D721Med (cell line): ENCODE data around the gene ERCC2.

Experiments
- DNase-seq: peaks from one replicate; pipeline ENCODE4 v3.0.0; 2011; ENCODE audit warnings: low spot score; ENCODE audit not compliant: insufficient read length
- FAIRE-seq: peaks from 2 replicates; lab custom pipeline; 2011; peaks lifted over from hg19 to GRCh38; lab: Jason Lieb, UNC
- CTCF ChIP-seq: IDR thresholded peaks from 2 replicates; pipeline ENCODE4 v1.5.1; 2012; ENCODE audit warnings: mild to moderate bottlenecking, control low read depth; ENCODE audit not compliant: insufficient read depth; ENCODE audit errors: missing control alignments

The ERCC2 gene

GRCh38 chr19:45404557-45405434, 34.4 kb upstream of the ERCC2 start, which contains the start of gene PPP1R13L:
TSS of gene PPP1R13L (minus strand) at chr19:45405069. CDS start at chr19:45398318, 6,751 bp downstream.
- FAIRE-seq: no peak
- TF ChIP-seq CTCF: no peak
- DNase-seq: peak; percentile 90

- TF ChIP-seq CTCF: peak; percentile 43
- FAIRE-seq (no peak), DNase-seq (no peak)
Observed at GRCh38 chr19:45403781-45404556, 33.6 kb upstream of the ERCC2 start.

- DNase-seq (no peak), FAIRE-seq (no peak)
- TF ChIP-seq CTCF: no peak
Observed at GRCh38 chr19:45403272-45403671, 32.9 kb upstream of the ERCC2 start.

- FAIRE-seq: no peak
- peak; percentile 47 for TF ChIP-seq CTCF
- DNase-seq: no peak
Observed at GRCh38 chr19:45402298-45403061, 32.1 kb upstream of the ERCC2 start.

- DNase-seq (no peak), FAIRE-seq (no peak)
- TF ChIP-seq CTCF: no peak
Observed at GRCh38 chr19:45401815-45402214, 31.4 kb upstream of the ERCC2 start.

GRCh38 chr19:45400192-45400591, 29.8 kb upstream of the ERCC2 start:
- no peak for DNase-seq
- TF ChIP-seq CTCF: no peak
- no peak for FAIRE-seq
